Measurements from ENCODE around the gene ABCA4.

GRCh38 chr1:94143809-94144176 is 22.8 kb upstream of the ABCA4 start:
- no peak for TF ChIP-seq POLR2AphosphoS5 (IDR thresholded peaks at IDR 0.05; ENCODE audit: low read depth, low read length)
- no peak for TF ChIP-seq POLR2A (IDR thresholded peaks at IDR 0.05; ENCODE audit: low read depth, low read length)
- TF ChIP-seq TAF1 (IDR thresholded peaks at IDR 0.05; ENCODE audit: low read depth, low read length) = no peak
- no peak for TF ChIP-seq SPI1 (IDR thresholded peaks at IDR 0.05; ENCODE audit: low read depth, low read length)
- TF ChIP-seq POU2F2 (IDR thresholded peaks at IDR 0.05; ENCODE audit: low read depth, low read length) = no peak
- TF ChIP-seq PAX5 (IDR thresholded peaks at IDR 0.05; ENCODE audit: insufficient read depth, low read length, severe bottlenecking) = no peak

All from GM12891 (cell line).